ENCODE results near the gene MRPL17. TPM values are rescaled to one million over a fixed set of nuclear protein-coding genes. Genes with fewer than 3 reads are reported as not detected.

The MRPL17 gene
- total RNA-seq (2016; rRNA removed; fragmentation: Illumina TruSeq; extraction: Trizol) (90.0 and 97.9 TPM in 2 replicates), polyA plus RNA-seq (2011; rRNA removed) (53.7 and 59.4 TPM in 2 replicates), polyA minus RNA-seq (2011; rRNA and poly(A)+ RNA removed; ENCODE audit: low replicate concordance) (33.6 and 93.6 TPM in 2 replicates), Bru-seq, nascent RNA (percentile 94 among the genes with signal in this experiment), BruChase-seq, experiment 1, labeled RNA remaining after a 6-hour chase (percentile 86 among the genes with signal in this experiment), BruChase-seq, experiment 2, labeled RNA remaining after a 2-hour chase (percentile 88 among the genes with signal in this experiment)
- total RNA-seq (2016; cell fraction: cytosol; rRNA removed; fragmentation: Illumina TruSeq; extraction: Trizol; ENCODE audit: low read depth), result 29.1 and 29.3 TPM in 2 replicates
- 79.3 and 102 TPM in 2 replicates for total RNA-seq (2016; cell fraction: insoluble cytoplasmic fraction; rRNA removed; fragmentation: Illumina TruSeq; extraction: Trizol)
- total RNA-seq (2016; cell fraction: membrane; rRNA removed; fragmentation: Illumina TruSeq; extraction: Trizol), result 33.0 and 35.7 TPM in 2 replicates
- total RNA-seq (2016; cell fraction: nucleus; rRNA removed; fragmentation: Illumina TruSeq; extraction: Trizol), result 31.5 and 38.4 TPM in 2 replicates
- polyA plus RNA-seq (2011; cell fraction: cytosol; rRNA removed), result 36.2 and 46.4 TPM in 2 replicates
- polyA plus RNA-seq (2011; cell fraction: nucleus; rRNA removed), result 17.6 and 20.3 TPM in 2 replicates
- 27.7 and 47.0 TPM in 2 replicates for polyA plus RNA-seq (2012)
- polyA plus RNA-seq (2016; cell fraction: cytosol; fragmentation: Illumina TruSeq; extraction: Trizol; ENCODE audit: low read depth), result 24.1 and 27.6 TPM in 2 replicates
- polyA plus RNA-seq (2016; cell fraction: insoluble cytoplasmic fraction; fragmentation: Illumina TruSeq; extraction: Trizol; ENCODE audit: low read depth), result 114 and 118 TPM in 2 replicates
- 26.3 and 30.4 TPM in 2 replicates for polyA plus RNA-seq (2016; cell fraction: membrane; fragmentation: Illumina TruSeq; extraction: Trizol; ENCODE audit: low read depth)
- 68.9 and 72.4 TPM in 2 replicates for polyA plus RNA-seq (2016; cell fraction: nucleus; fragmentation: Illumina TruSeq; extraction: Trizol; ENCODE audit: insufficient read depth, low read depth)
- polyA minus RNA-seq (2011; cell fraction: cytosol; rRNA and poly(A)+ RNA removed), result 22.0 and 32.7 TPM in 2 replicates
- polyA minus RNA-seq (2011; cell fraction: nucleus; rRNA and poly(A)+ RNA removed), result 27.2 and 31.0 TPM in 2 replicates
- long read RNA-seq, experiment 1, transcript MRPL17-201 (3 exons, 1,969 nt), result major isoform, 84 of 91 reads
- long read RNA-seq, experiment 1, partial matches to known transcripts, result 0 of 91 reads
- long read RNA-seq, experiment 1, other reads (novel, unspliced or antisense), result 3 of 91 reads
- long read RNA-seq, experiment 2, transcript MRPL17-201 (3 exons, 1,969 nt), result major isoform, 98 of 108 reads
- long read RNA-seq, experiment 2, partial matches to known transcripts, result 1 of 108 reads
- long read RNA-seq, experiment 2, other reads (novel, unspliced or antisense), result 5 of 108 reads

GRCh38 chr11:6682936-6683861 lies at the start of gene MRPL17:
Gene MRPL17, minus strand, starts transcription at chr11:6683340. Its CDS starts 44 bp downstream, at chr11:6683296.
- H3K4me3 ChIP-seq (replicated peaks in 1 of 3; ENCODE audit: insufficient read depth in 1 of 3, low read depth in 2 of 3, low read length in 3 of 3), result peak within 1 kb of the TSS; percentile 63 to 81 (median 66)
- peaks cover 0 to 9% of the 10 kb centered on the region in 2 experiments; a peak in 2 of 5 replicates for H3K27me3 ChIP-seq (ENCODE audit: control insufficient read depth in 1 of 2, insufficient read depth in 2 of 2, low read length in 2 of 2)
- H3K4me1 ChIP-seq (ENCODE audit: insufficient read depth, low read length), result peaks cover 18% of the 10 kb centered on the region
- intact Hi-C loops (cut with micrococcal nuclease; ENCODE audit: unreplicated experiment), result loop anchor here (1.0 to 10.0 kb wide), 4 partner anchors 71 to 298 kb away; partner anchors contain the start of genes ARFIP2, TAF10 and TIMM10B
- peaks cover 0 to 5% of the 10 kb centered on the region in 2 experiments; a peak in 2 of 5 replicates for H3K36me3 ChIP-seq (replicated peaks in 1 of 2; ENCODE audit: control insufficient read depth in 1 of 2, insufficient read depth in 2 of 2, low read length in 2 of 2)
- peak; percentile 98 for DNase-seq (ENCODE audit: low spot score)
- ATAC-seq, result peak; percentile 94
- peak within 1 kb of the TSS; percentile 77 for H3K27ac ChIP-seq (ENCODE audit: extremely low read length, insufficient read depth, low read length)
- H3K9ac ChIP-seq (ENCODE audit: insufficient read depth, low read depth, low read length), result peak within 1 kb of the TSS; percentile 85
- peaks cover 22% of the 10 kb centered on the region for H3K79me2 ChIP-seq (ENCODE audit: insufficient read depth, low read length)
- ChIA-PET CTCF (ENCODE audit: low intra/inter-chr PET ratio, low total read pairs) (interaction anchor here (0.7 to 1.8 kb wide), 2 partner anchors 79 to 152 kb away, joined by 3 to 13 read pairs; no protein-coding TSS in a partner anchor), POLR2A (interaction anchor here (0.6 to 2.1 kb wide), 23 partner anchors 11 to 448 kb away, joined by 3 to 20 read pairs (median 4); partner anchors contain the start of genes APBB1, ARFIP2, FHIP1B and HPX)
- peak within 1 kb of the TSS; percentile 87 for H2AFZ ChIP-seq (ENCODE audit: low read length)
- H4K20me1 ChIP-seq (ENCODE audit: insufficient read depth, low read length), result no peaks in the 10 kb centered on the region; the same call in 1 of the 2 replicates
- no peaks in the 10 kb centered on the region for H3K9me3 ChIP-seq (ENCODE audit: low read length)
- H3K4me2 ChIP-seq (ENCODE audit: low read depth, low read length), result peak within 1 kb of the TSS; percentile 94
- no TSS peak for BruUV-seq (replicated peaks)
- peak; percentile 96 for FAIRE-seq
- 0% methylated on average over 45 of the region's 70 CpGs for WGBS (ENCODE audit: low lambda C conversion rate)
- in situ Hi-C loops (cut with HindIII; ENCODE audit: extremely low pct_ligation_motif_present, low pct_unique_long_range_greater_than_20kb), result loop anchor here (5.0 kb wide), 1 partner anchor 136 kb away; no protein-coding TSS in a partner anchor
- TF ChIP-seq ZSCAN25 (CRISPR knock-in tag; IDR thresholded peaks at IDR 0.05) (peak; percentile 68; the same call in 1 of the 2 replicates), ZNF253 (CRISPR knock-in tag; IDR thresholded peaks at IDR 0.05; ENCODE audit: borderline replicate concordance) (0 out of 2 replicates have a peak, but pooled peaks have one; percentile 74), BRCA1 (CRISPR knock-in tag; IDR thresholded peaks at IDR 0.05) (no peak), RBAK (CRISPR knock-in tag; IDR thresholded peaks at IDR 0.05) (0 out of 2 replicates have a peak, but pooled peaks have one; percentile 41), ASH2L (IDR thresholded peaks at IDR 0.05; ENCODE audit: insufficient read length, low read depth, low read length) (peak; percentile 91), GFI1 (CRISPR knock-in tag; IDR thresholded peaks at IDR 0.05; ENCODE audit: borderline replicate concordance) (peak; percentile 7; the same call in 1 of the 2 replicates), GZF1 (CRISPR knock-in tag; IDR thresholded peaks at IDR 0.05) (no peak), TFDP1 (CRISPR knock-in tag; IDR thresholded peaks at IDR 0.05; ENCODE audit: borderline replicate concordance) (peak; percentile 94), POLR2A (IDR thresholded peaks at IDR 0.05; ENCODE audit: insufficient read depth in 1 of 2, low read depth in 2 of 2, low read length in 2 of 2) (peak; percentile 97 to 98), ZNF34 (CRISPR knock-in tag; IDR thresholded peaks at IDR 0.05; ENCODE audit: borderline replicate concordance) (no peak), LCORL (IDR thresholded peaks at IDR 0.05) (peak; percentile 84), LCORL (CRISPR knock-in tag; IDR thresholded peaks at IDR 0.05) (peak; percentile 98), ZBTB39 (CRISPR knock-in tag; IDR thresholded peaks at IDR 0.05) (no peak), ZNF644 (CRISPR knock-in tag; IDR thresholded peaks at IDR 0.05; ENCODE audit: low read depth) (no peak)

All from HepG2 (cell line).